AG04450 (cell line): ENCODE measurements around the gene FOXN1. TPM values are rescaled to one million over a fixed set of nuclear protein-coding genes. Genes with fewer than 3 reads are reported as not detected.

Experiments
- CTCF ChIA-PET: fragments of 300-600, 350-600 bp; formaldehyde crosslinking; extraction: SDS; loops from one replicate; lab custom pipeline; 2022; ENCODE audit warnings: antibody characterized with exemption, inconsistent platforms; lab: Charles Lee
- POLR2A ChIA-PET: fragments of 350-600 bp; formaldehyde crosslinking; extraction: SDS; loops from one replicate; lab custom pipeline; 2021; ENCODE audit warnings: antibody characterized with exemption, inconsistent platforms; lab: Yijun Ruan, JAX
- DNase-seq: peaks from one replicate; pipeline ENCODE4 v3.0.0-alpha.2; 2011; ENCODE audit warnings: low read depth, low spot score
- H3K27ac ChIP-seq: one replicate; pipeline ENCODE4 v1.5.1; 2012; ENCODE audit warnings: low read depth, low read length, control low read depth
- H3K27me3 ChIP-seq: one replicate; pipeline ENCODE4 v1.6.0; 2012; ENCODE audit warnings: low read length; ENCODE audit not compliant: control insufficient read depth, insufficient read depth
- H3K4me3 ChIP-seq: 2 replicates; pipeline ENCODE4 v1.5.1; 2011; ENCODE audit warnings: mild to moderate bottlenecking, low read depth, low read length, control low read depth
- H3K9me3 ChIP-seq: 2 replicates; pipeline ENCODE4 v1.5.1; 2012; ENCODE audit warnings: low read length; ENCODE audit not compliant: control insufficient read depth, insufficient read depth
- polyA plus RNA-seq: library from polyadenylated mRNA; depleted of rRNA; stranded (reverse); fragments of >200 nt; gene quantifications from 2 replicates; pipeline ENCODE4 v1.2.3, GENCODE V29; 2011
- TF ChIP-seq, protein P1 (sequence below): IDR thresholded peaks from 2 replicates; pipeline ENCODE4 v1.5.1; 2011; ENCODE audit warnings: low read depth, low read length, control low read depth, inconsistent platforms

FOXN1 gene
- polyA plus RNA-seq, 1 experiment: not detected

- ChIA-PET CTCF (no interaction called here), POLR2A (no interaction called here)
- Histone ChIP-seq H3K9me3 (no peaks in the 10 kb centered on the region), H3K27me3 (peaks cover 19% of the 10 kb centered on the region), H3K4me3 (no peak overlapping the region), H3K27ac (no peak overlapping the region)
- DNase-seq: no peak
- TF ChIP-seq, protein P1, sequence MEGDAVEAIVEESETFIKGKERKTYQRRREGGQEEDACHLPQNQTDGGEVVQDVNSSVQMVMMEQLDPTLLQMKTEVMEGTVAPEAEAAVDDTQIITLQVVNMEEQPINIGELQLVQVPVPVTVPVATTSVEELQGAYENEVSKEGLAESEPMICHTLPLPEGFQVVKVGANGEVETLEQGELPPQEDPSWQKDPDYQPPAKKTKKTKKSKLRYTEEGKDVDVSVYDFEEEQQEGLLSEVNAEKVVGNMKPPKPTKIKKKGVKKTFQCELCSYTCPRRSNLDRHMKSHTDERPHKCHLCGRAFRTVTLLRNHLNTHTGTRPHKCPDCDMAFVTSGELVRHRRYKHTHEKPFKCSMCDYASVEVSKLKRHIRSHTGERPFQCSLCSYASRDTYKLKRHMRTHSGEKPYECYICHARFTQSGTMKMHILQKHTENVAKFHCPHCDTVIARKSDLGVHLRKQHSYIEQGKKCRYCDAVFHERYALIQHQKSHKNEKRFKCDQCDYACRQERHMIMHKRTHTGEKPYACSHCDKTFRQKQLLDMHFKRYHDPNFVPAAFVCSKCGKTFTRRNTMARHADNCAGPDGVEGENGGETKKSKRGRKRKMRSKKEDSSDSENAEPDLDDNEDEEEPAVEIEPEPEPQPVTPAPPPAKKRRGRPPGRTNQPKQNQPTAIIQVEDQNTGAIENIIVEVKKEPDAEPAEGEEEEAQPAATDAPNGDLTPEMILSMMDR: no peak
Measured at GRCh38 chr17:28482551-28483199, 23.5 kb upstream of the FOXN1 start.

DNA sequence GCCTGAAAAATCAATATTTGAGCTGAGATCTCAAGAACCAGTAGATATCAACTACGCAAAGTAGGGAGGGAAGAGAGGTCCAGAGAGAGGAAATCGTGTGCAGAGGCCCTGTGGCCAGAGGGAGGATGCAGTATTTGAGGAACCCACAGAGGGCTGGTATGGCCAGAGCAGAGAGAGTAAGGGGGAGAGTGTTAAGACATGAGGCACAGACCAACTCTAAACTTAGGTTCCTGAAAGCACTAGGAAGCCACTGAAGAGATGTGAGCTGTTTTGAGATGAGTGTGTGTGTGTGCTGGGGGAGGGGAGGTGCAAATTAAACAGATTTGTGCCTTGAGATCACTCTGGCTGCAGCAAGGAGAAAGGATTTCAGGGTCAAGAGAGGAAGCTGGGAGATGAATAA lies 21.9 kb upstream of the FOXN1 start:
- Histone ChIP-seq H3K27ac (no peak overlapping the region), H3K27me3 (peaks cover 20% of the 10 kb centered on the region), H3K9me3 (no peaks in the 10 kb centered on the region), H3K4me3 (no peak overlapping the region)
- TF ChIP-seq, protein P1: no peak
- no peak for DNase-seq
- POLR2A ChIA-PET: no interaction called here
- CTCF ChIA-PET: interaction anchor here (0.7 kb wide), 1 partner anchor 85 kb away, joined by 3 read pairs; no protein-coding TSS in a partner anchor

DNA sequence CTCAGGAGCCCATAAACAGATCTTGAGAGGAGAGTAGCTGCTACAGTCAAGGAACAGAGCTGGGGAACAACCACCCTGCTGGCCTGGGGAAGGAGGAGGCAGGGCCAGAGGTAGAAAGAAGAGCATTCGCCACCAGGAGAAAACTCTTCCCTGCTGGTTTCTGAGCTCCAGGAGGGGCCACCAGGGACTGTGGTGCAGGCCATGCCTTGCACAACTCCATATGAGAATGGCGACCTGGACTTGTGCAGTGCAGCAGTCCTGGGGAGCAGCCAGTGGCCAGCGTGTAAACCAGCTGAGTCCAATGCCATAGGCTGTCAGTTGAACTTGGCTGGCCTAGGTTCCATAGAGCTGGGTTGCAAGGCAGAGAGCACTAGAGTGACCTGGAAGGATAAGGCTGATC lies 21.1 kb upstream of the FOXN1 start:
- DNase-seq: no peak
- ChIA-PET CTCF (interaction anchor here (1.1 to 2.4 kb wide), 3 partner anchors 55 to 69 kb away, joined by 4 to 6 read pairs (median 4); no protein-coding TSS in a partner anchor), POLR2A (no interaction called here)
- TF ChIP-seq, protein P1: no peak
- H3K4me3 ChIP-seq: no peak overlapping the region
- no peak overlapping the region for H3K27ac ChIP-seq
- peaks cover 20% of the 10 kb centered on the region for H3K27me3 ChIP-seq
- H3K9me3 ChIP-seq: no peaks in the 10 kb centered on the region

DNA sequence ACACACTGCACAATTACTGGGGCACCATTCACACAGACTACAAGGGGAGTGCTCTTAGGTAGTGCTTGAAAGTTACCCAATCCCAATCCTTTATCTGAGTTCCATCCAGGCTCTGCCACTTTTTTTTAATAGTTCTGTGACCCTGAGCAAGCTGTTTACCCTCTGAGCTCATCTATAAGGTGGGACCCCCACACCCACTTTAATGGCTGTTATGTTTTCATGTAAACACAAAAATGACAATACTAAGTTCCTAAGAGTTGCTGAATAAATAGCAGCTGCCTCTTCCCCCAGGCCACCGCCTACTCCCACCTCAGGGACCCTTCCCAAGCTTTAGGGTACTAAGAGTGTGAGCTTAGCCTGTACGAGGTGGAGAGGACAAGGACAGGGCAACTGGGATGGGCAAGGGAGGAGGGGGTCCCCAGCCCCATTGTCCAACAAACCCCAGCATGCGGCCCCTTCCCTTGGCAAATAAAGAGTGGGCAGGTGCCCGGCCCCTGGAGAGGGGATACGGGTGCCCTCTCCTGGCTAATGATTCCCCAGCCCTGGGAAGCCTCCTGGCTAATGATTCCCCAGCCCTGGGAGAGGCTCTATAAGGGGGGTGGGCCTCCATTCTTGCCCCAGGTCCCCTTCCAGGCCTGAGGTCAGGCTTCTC lies 18.1 kb upstream of the FOXN1 start:
- no peak for DNase-seq
- Histone ChIP-seq H3K27me3 (peaks cover 22% of the 10 kb centered on the region), H3K9me3 (no peaks in the 10 kb centered on the region; the same call in 1 of the 2 replicates), H3K4me3 (no peak overlapping the region), H3K27ac (no peak overlapping the region)
- CTCF ChIA-PET: no interaction called here
- TF ChIP-seq, protein P1: no peak
- POLR2A ChIA-PET: no interaction called here
